ENCODE results near the gene PLA2G2C. TPM values are rescaled to one million over a fixed set of nuclear protein-coding genes. Genes with fewer than 3 reads are reported as not detected.

Gene PLA2G2C
- total and polyA plus RNA-seq, 2 of the 8 experiments (the other 6 are each of a cell fraction or from before 2014, with no cell fraction given), result not detected

DNA sequence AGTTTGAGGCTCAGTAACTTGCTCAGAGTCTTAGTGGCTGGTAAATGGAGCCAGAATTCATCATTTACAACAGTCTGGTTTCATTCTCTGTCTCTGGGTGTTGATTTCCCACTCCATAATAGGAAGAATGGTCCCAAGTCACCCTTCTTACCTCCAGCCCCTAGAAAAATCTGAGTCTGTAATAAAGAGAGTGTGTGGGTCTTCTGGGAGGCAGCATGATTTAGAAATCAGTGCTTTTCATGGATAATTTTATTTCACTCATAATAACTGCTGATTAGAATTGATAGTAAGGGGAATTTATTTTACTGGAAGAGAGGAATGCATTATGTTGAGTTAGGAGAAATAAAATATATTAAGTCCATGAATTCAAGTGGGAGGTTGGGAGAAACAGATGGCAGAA, 69.1 kb downstream of the PLA2G2C start:
- Histone ChIP-seq H4K91ac (replicated peaks; ENCODE audit: insufficient read length, low read length) (no peak overlapping the region), H3K4me2 (ENCODE audit: insufficient read depth in 1 of 2, low read depth in 2 of 2, low read length in 2 of 2) (no peak overlapping the region), H3K9ac (replicated peaks in 1 of 4; ENCODE audit: extremely low read depth in 1 of 4, low read depth in 3 of 4, low read length in 3 of 4) (no peak overlapping the region), H2BK120ac (replicated peaks; ENCODE audit: low read depth, low read length) (no peak overlapping the region), H4K20me1 (replicated peaks in 1 of 2; ENCODE audit: control insufficient read depth in 1 of 2, insufficient read depth in 2 of 2, low read length in 2 of 2) (no peaks in the 10 kb centered on the region), H3K9me3 (ENCODE audit: insufficient read depth in 2 of 2, low read depth in 1 of 2, low read length in 1 of 2) (no peaks in the 10 kb centered on the region), H3K23ac (ENCODE audit: insufficient read length) (no peak overlapping the region), H3K4me3 (ENCODE audit: extremely low read depth in 1 of 4, insufficient read depth in 2 of 4, low read depth in 3 of 4, low read length in 4 of 4) (no peak overlapping the region), H3K79me2 (ENCODE audit: control insufficient read depth in 1 of 2, insufficient read depth in 2 of 2, low read length in 2 of 2) (no peaks in the 10 kb centered on the region), H2BK20ac (ENCODE audit: low read length) (no peak overlapping the region), H3K4me1 (replicated peaks in 1 of 4; ENCODE audit: control insufficient read depth in 3 of 4, insufficient read depth in 4 of 4, low read length in 3 of 4) (peaks cover 2 to 5% (median 3%) of the 10 kb centered on the region in 4 experiments; a peak in 4 of 7 replicates), H3K27ac (ENCODE audit: low read depth, low read length) (no peak overlapping the region), H3K56ac (replicated peaks; ENCODE audit: insufficient read length, low read depth, low read length) (no peak overlapping the region), H3K27me3 (replicated peaks in 1 of 4; ENCODE audit: control insufficient read depth in 3 of 4, extremely low read depth in 1 of 4, insufficient read depth in 3 of 4, low read length in 3 of 4) (no peaks in the 10 kb centered on the region), H2BK15ac (ENCODE audit: low read length) (no peak overlapping the region), H2AK5ac (ENCODE audit: low read depth, low read length) (no peak overlapping the region), H2AFZ (ENCODE audit: low read length) (no peak overlapping the region), H3K14ac (ENCODE audit: insufficient read length) (no peak overlapping the region), H2BK12ac (ENCODE audit: low read depth, low read length) (no peak overlapping the region), H3K79me1 (ENCODE audit: low read depth, low read length) (no peaks in the 10 kb centered on the region), H4K5ac (ENCODE audit: insufficient read length, low read depth, low read length) (no peak overlapping the region), H3K36me3 (ENCODE audit: control insufficient read depth in 2 of 4, insufficient read depth in 4 of 4, low read length in 3 of 4) (no peaks in the 10 kb centered on the region), H3K18ac (ENCODE audit: extremely low read depth, low read length) (no peak overlapping the region), H2BK5ac (ENCODE audit: low read depth, low read length) (no peak overlapping the region), H3K4ac (replicated peaks; ENCODE audit: insufficient read length, low read depth, low read length) (no peak overlapping the region), H4K8ac (ENCODE audit: extremely low read depth, insufficient read depth, low read length) (no peak overlapping the region), H3K23me2 (ENCODE audit: low read depth, low read length) (no peaks in the 10 kb centered on the region)
- FAIRE-seq, result no peak
- no peak for TF ChIP-seq FOSL1 (IDR thresholded peaks at IDR 0.05; ENCODE audit: insufficient read depth, low read depth, low read length)
- TF ChIP-seq ZNF274 (IDR thresholded peaks at IDR 0.05; ENCODE audit: borderline replicate concordance, extremely low read depth, low read length), result no peak
- TF ChIP-seq SRF (IDR thresholded peaks at IDR 0.05; ENCODE audit: low read depth, low read length), result no peak
- no peak for TF ChIP-seq SIN3A (conservative IDR thresholded peaks at IDR 0.05 in 1 of 2, IDR thresholded peaks at IDR 0.05 in 1 of 2; ENCODE audit: low read depth in 1 of 2, low read length in 2 of 2)
- TF ChIP-seq TCF12 (IDR thresholded peaks at IDR 0.05; ENCODE audit: low read depth, low read length), result no peak
- no peak for TF ChIP-seq RAD21 (IDR thresholded peaks at IDR 0.05 in 1 of 2, conservative IDR thresholded peaks at IDR 0.05 in 1 of 2; ENCODE audit: low read depth in 2 of 2, low read length in 2 of 2)
- no peak for TF ChIP-seq KDM5A (IDR thresholded peaks at IDR 0.05; ENCODE audit: low read length)
- no peak for TF ChIP-seq SP2 (IDR thresholded peaks at IDR 0.05; ENCODE audit: low read length)
- TF ChIP-seq BCL11A (IDR thresholded peaks at IDR 0.05; ENCODE audit: low read depth in 2 of 2, low read length in 2 of 2), result no peak
- no peak for TF ChIP-seq EP300 (IDR thresholded peaks at IDR 0.05; ENCODE audit: borderline replicate concordance in 1 of 2, low read depth in 2 of 2, low read length in 2 of 2)
- no peak for TF ChIP-seq PHF8 (conservative IDR thresholded peaks at IDR 0.05; ENCODE audit: low read depth, low read length)
- TF ChIP-seq SP1 (IDR thresholded peaks at IDR 0.05; ENCODE audit: low read depth, low read length), result no peak
- no peak for TF ChIP-seq POLR2AphosphoS5 (IDR thresholded peaks at IDR 0.05; ENCODE audit: low read depth, low read length)
- no peak for TF ChIP-seq NANOG (IDR thresholded peaks at IDR 0.05; ENCODE audit: insufficient read depth, low read depth, low read length, poor library complexity, severe bottlenecking)
- TF ChIP-seq CREB1 (IDR thresholded peaks at IDR 0.05), result no peak
- TF ChIP-seq, protein P1, sequence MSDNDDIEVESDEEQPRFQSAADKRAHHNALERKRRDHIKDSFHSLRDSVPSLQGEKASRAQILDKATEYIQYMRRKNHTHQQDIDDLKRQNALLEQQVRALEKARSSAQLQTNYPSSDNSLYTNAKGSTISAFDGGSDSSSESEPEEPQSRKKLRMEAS (IDR thresholded peaks at IDR 0.05), result no peak
- ChIA-PET CTCF (ENCODE audit: partially characterized antibody) (interaction anchor here (1.0 to 1.3 kb wide), 2 partner anchors 15 to 116 kb away, joined by 3 to 4 read pairs; no protein-coding TSS in a partner anchor), POLR2A (ENCODE audit: partially characterized antibody) (no interaction called here)
- no peak for DNase-seq (ENCODE audit: low read depth in 1 of 2, low spot score in 2 of 2)

All from H1 (cell line).